ENCODE measurements around the gene ABCB9. TPM values are rescaled to one million over a fixed set of nuclear protein-coding genes. Genes with fewer than 3 reads are reported as not detected.
A peak's percentile ranks its signal among the peaks of the same experiment; 100 is the strongest.

The ABCB9 gene
- total and polyA plus RNA-seq, 2 donors (not counting 1 experiment from before 2014, with no cell fraction given) = 2.1 to 3.7 TPM

- intact Hi-C loops (cut with micrococcal nuclease) = no loop called here
- no peak overlapping the region for H3K27ac Mint-ChIP-seq
- POLR2A ChIA-PET = interaction anchor here (0.6 kb wide), 1 partner anchor 42 kb away, joined by 5 read pairs; no protein-coding TSS in a partner anchor
- DNase-seq (no peak), ATAC-seq (ENCODE audit: low read depth) (no peak)
- TF ChIP-seq, protein P1, sequence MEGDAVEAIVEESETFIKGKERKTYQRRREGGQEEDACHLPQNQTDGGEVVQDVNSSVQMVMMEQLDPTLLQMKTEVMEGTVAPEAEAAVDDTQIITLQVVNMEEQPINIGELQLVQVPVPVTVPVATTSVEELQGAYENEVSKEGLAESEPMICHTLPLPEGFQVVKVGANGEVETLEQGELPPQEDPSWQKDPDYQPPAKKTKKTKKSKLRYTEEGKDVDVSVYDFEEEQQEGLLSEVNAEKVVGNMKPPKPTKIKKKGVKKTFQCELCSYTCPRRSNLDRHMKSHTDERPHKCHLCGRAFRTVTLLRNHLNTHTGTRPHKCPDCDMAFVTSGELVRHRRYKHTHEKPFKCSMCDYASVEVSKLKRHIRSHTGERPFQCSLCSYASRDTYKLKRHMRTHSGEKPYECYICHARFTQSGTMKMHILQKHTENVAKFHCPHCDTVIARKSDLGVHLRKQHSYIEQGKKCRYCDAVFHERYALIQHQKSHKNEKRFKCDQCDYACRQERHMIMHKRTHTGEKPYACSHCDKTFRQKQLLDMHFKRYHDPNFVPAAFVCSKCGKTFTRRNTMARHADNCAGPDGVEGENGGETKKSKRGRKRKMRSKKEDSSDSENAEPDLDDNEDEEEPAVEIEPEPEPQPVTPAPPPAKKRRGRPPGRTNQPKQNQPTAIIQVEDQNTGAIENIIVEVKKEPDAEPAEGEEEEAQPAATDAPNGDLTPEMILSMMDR (IDR thresholded peaks at IDR 0.05) = no peak
- no peak for TF ChIP-seq EZH2 (IDR thresholded peaks at IDR 0.05; ENCODE audit: borderline replicate concordance, insufficient read depth, low read depth, low read length, poor library complexity, severe bottlenecking)
- H3K79me2 ChIP-seq (ENCODE audit: control insufficient read depth, insufficient read depth, low read length) = peaks cover 12% of the 10 kb centered on the region
- H3K9me3 ChIP-seq (ENCODE audit: control extremely low read depth in 1 of 3, control insufficient read depth in 2 of 3, insufficient read depth in 1 of 3, low read length in 2 of 3) = peaks cover 0 to 3% (median 0%) of the 10 kb centered on the region in 3 donors
- CTCF ChIA-PET = interaction anchor here (1.0 to 16.2 kb wide), 5 partner anchors 51 to 157 kb away, joined by 3 to 388 read pairs (median 86); no protein-coding TSS in a partner anchor
- H3K4me3 ChIP-seq (ENCODE audit: control extremely low read depth in 1 of 5, extremely low read depth in 1 of 5, insufficient read depth in 1 of 5, low read depth in 2 of 5, low read length in 4 of 5) = no peak overlapping the region
- no peaks in the 10 kb centered on the region for H3K36me3 ChIP-seq (replicated peaks in 1 of 2; ENCODE audit: control extremely low read depth in 1 of 2, control insufficient read depth in 1 of 2, extremely low read depth in 1 of 2, insufficient read depth in 2 of 2, low read length in 1 of 2)
- H3K9ac ChIP-seq (ENCODE audit: low read length) = no peak overlapping the region
- no peak overlapping the region for H3K4me2 ChIP-seq (replicated peaks; ENCODE audit: low read depth, low read length, poor library complexity, severe bottlenecking)
- no peak overlapping the region for H3K27ac ChIP-seq (ENCODE audit: low read length in 2 of 2)
- no peaks in the 10 kb centered on the region for H4K20me1 ChIP-seq (ENCODE audit: control insufficient read depth, insufficient read depth, low read length, poor library complexity, severe bottlenecking)
- H3K9me3 Mint-ChIP-seq (ENCODE audit: insufficient read depth) = no peaks in the 10 kb centered on the region
- H3K27me3 Mint-ChIP-seq = no peaks in the 10 kb centered on the region
- peaks cover 18 to 26% of the 10 kb centered on the region in 2 donors for H3K4me1 ChIP-seq (ENCODE audit: control insufficient read depth in 2 of 2, insufficient read depth in 2 of 2, low read length in 2 of 2)
- 98% methylated on average over 8 of the region's 8 CpGs for WGBS (ENCODE audit: insufficient coverage)
- no peak overlapping the region for H3K4me3 Mint-ChIP-seq
- peaks cover 35% of the 10 kb centered on the region for H3K4me1 Mint-ChIP-seq
- H2AFZ ChIP-seq (ENCODE audit: insufficient read depth, low read depth, low read length, poor library complexity, severe bottlenecking) = no peak overlapping the region
- H3K27me3 ChIP-seq (replicated peaks in 1 of 4; ENCODE audit: control extremely low read depth in 1 of 4, control insufficient read depth in 3 of 4, insufficient read depth in 4 of 4, low read length in 3 of 4) = no peaks in the 10 kb centered on the region
Measured at GRCh38 chr12:122949405-122949804, 16.9 kb downstream of the ABCB9 start.

GRCh38 chr12:122948605-122949004, 17.7 kb downstream of the ABCB9 start:
- H4K20me1 ChIP-seq (ENCODE audit: control insufficient read depth, insufficient read depth, low read length, poor library complexity, severe bottlenecking) = no peaks in the 10 kb centered on the region
- peaks cover 18 to 26% of the 10 kb centered on the region in 2 donors for H3K4me1 ChIP-seq (ENCODE audit: control insufficient read depth in 2 of 2, insufficient read depth in 2 of 2, low read length in 2 of 2)
- H3K79me2 ChIP-seq (ENCODE audit: control insufficient read depth, insufficient read depth, low read length) = peaks cover 12% of the 10 kb centered on the region
- H3K27me3 Mint-ChIP-seq = no peaks in the 10 kb centered on the region
- WGBS (ENCODE audit: insufficient coverage) = 93% methylated on average over 8 of the region's 14 CpGs
- no peak overlapping the region for H2AFZ ChIP-seq (ENCODE audit: insufficient read depth, low read depth, low read length, poor library complexity, severe bottlenecking)
- H3K27me3 ChIP-seq (replicated peaks in 1 of 4; ENCODE audit: control extremely low read depth in 1 of 4, control insufficient read depth in 3 of 4, insufficient read depth in 4 of 4, low read length in 3 of 4) = no peaks in the 10 kb centered on the region
- ATAC-seq (ENCODE audit: low read depth) = no peak
- POLR2A ChIA-PET = no interaction called here
- H3K4me3 ChIP-seq (ENCODE audit: control extremely low read depth in 1 of 5, extremely low read depth in 1 of 5, insufficient read depth in 1 of 5, low read depth in 2 of 5, low read length in 4 of 5) = no peak overlapping the region
- peaks cover 0 to 3% (median 0%) of the 10 kb centered on the region in 3 donors for H3K9me3 ChIP-seq (ENCODE audit: control extremely low read depth in 1 of 3, control insufficient read depth in 2 of 3, insufficient read depth in 1 of 3, low read length in 2 of 3)
- intact Hi-C loops (cut with micrococcal nuclease) = no loop called here
- no peak overlapping the region for H3K9ac ChIP-seq (ENCODE audit: low read length)
- peak overlapping the region; percentile 41 for H3K27ac Mint-ChIP-seq
- H3K27ac ChIP-seq (ENCODE audit: low read length in 2 of 2) = no peak overlapping the region
- H3K4me1 Mint-ChIP-seq = peaks cover 38% of the 10 kb centered on the region
- no peaks in the 10 kb centered on the region for H3K9me3 Mint-ChIP-seq (ENCODE audit: insufficient read depth)
- no peak for TF ChIP-seq EZH2 (IDR thresholded peaks at IDR 0.05; ENCODE audit: borderline replicate concordance, insufficient read depth, low read depth, low read length, poor library complexity, severe bottlenecking)
- TF ChIP-seq, protein P1 (IDR thresholded peaks at IDR 0.05) = no peak
- DNase-seq = no peak
- no peaks in the 10 kb centered on the region for H3K36me3 ChIP-seq (replicated peaks in 1 of 2; ENCODE audit: control extremely low read depth in 1 of 2, control insufficient read depth in 1 of 2, extremely low read depth in 1 of 2, insufficient read depth in 2 of 2, low read length in 1 of 2)
- H3K4me2 ChIP-seq (replicated peaks; ENCODE audit: low read depth, low read length, poor library complexity, severe bottlenecking) = no peak overlapping the region
- no peak overlapping the region for H3K4me3 Mint-ChIP-seq
- CTCF ChIA-PET = interaction anchor here (1.1 to 16.2 kb wide), 5 partner anchors 12 to 156 kb away, joined by 3 to 388 read pairs (median 86); no protein-coding TSS in a partner anchor

Data from B cell (primary cell).